Nucleus accumbens (tissue), 56 donors: Measurements from ENCODE around the gene ALG10B.

ENCODE experiments used
- DNase-seq, 56 donors: peaks; one replicate each; lab custom pipeline; 2025; lab: John Stamatoyannopoulos, UW

The ALG10B gene

DNA sequence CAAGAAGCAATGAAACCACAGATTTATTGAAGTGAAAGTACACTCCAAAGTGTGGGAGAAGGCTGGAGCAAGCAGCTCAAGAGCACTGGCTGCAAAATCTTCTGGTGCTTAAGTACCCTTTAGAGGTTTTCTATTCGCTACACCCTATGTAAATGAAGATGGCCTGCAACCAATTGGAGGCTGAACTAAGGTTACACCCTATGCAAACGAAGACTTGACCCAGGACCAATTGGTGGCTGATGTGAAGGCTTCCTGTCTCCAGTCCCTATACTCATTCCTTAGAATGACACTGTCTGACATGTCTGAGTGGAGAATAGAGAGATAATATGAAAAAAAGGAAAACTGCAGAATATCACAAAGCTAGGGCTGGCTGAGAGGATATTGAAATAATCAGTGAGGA lies 57.2 kb downstream of the ALG10B start:
- no peak for DNase-seq

DNA sequence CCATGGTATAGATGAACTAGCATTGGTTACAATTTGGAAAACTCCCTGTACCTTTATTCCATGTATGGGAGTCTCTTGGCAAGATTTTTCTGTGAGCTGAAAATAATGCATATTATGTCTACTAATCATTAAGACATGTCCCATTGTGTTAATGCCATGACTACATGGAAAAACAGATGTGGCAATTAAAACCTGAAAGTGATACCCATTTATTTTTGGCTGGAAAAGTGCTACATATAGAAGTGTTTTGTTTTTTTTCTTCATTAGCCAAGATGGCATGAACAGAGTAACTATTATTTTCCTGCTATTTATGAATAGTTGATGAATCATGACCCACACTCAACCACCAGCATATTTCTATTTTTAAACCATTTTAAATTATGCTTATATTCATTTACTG lies 58.2 kb downstream of the ALG10B start:
- no peak for DNase-seq
